ENCODE measurements around the gene ECM2.

DNA sequence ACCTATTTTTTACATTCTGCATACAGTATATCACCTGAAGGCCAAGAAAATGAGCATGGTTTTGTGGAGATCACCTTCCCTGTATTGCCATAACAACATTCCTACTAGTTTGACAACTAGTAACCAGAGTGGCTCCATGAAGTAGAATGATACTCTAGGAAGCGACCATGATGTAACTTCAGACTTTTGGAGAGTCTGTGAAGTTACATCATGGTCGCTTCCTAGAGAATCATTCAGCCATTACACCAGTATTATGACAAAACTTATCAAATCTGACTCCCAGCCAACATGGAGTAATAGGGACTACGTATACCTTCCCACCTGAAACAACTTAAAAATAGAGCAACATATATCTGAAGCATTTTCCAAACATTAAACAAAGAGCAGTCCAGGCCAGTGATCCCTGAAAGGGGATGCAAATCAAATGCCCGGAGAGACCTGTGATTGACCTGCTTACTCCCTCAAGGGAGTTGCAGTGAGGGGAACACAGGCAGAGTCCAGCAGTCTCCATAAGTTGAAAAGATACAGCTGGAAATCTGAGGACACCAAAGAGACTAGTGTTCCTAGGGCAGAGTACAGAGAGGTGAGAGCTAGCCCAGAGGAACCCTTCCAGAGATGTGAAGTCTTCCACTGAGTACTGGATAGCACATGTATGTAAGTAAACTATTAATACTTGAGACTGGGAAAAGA is 7.8 kb downstream of the ECM2 start:
- TF ChIP-seq YY1 (IDR thresholded peaks at IDR 0.05; ENCODE audit: extremely low read depth, insufficient replicate concordance, low read depth, low read length) (no peak), EGR1 (IDR thresholded peaks at IDR 0.05; ENCODE audit: low read depth) (no peak), EZH2phosphoT487 (IDR thresholded peaks at IDR 0.05; ENCODE audit: borderline replicate concordance) (no peak), CTCF (IDR thresholded peaks at IDR 0.05 in 2 of 3, conservative IDR thresholded peaks at IDR 0.05 in 1 of 3; ENCODE audit: borderline replicate concordance in 1 of 3, insufficient read depth in 1 of 3, low read depth in 2 of 3, low read length in 2 of 3) (no peak), ZNF274 (IDR thresholded peaks at IDR 0.05; ENCODE audit: low read depth, low read length) (no peak), EZH2 (IDR thresholded peaks at IDR 0.05) (no peak)

All from HCT116 (cell line).